HG03565 (cell line): Measurements from ENCODE around the gene SIGLEC5.

Experiments used
- ATAC-seq: cut with Tn5 transposase; IDR thresholded peaks from one replicate; pipeline ENCODE4 v1.9.1; 2021; ENCODE audit warnings: mild to moderate bottlenecking, moderate library complexity; ENCODE audit not compliant: unreplicated experiment

The SIGLEC5 gene

GRCh38 chr19:51590441-51590840, 39.8 kb downstream of the SIGLEC5 start:
- ATAC-seq: no peak

- no peak for ATAC-seq
Measured at GRCh38 chr19:51589511-51589910, 40.7 kb downstream of the SIGLEC5 start.

- no peak for ATAC-seq
Measured at GRCh38 chr19:51587264-51588191, 42.7 kb downstream of the SIGLEC5 start.

GRCh38 chr19:51586799-51587198, 43.4 kb downstream of the SIGLEC5 start:
- no peak for ATAC-seq

- no peak for ATAC-seq
Measured at GRCh38 chr19:51586103-51586728, 44.0 kb downstream of the SIGLEC5 start.

- peak; percentile 81 for ATAC-seq
Measured at GRCh38 chr19:51576850-51577249, 53.4 kb downstream of the SIGLEC5 start.

- ATAC-seq: no peak
Measured at GRCh38 chr19:51573331-51573730, 56.9 kb downstream of the SIGLEC5 start.

- no peak for ATAC-seq
Measured at GRCh38 chr19:51572908-51573307, 57.3 kb downstream of the SIGLEC5 start.

- no peak for ATAC-seq
Measured at GRCh38 chr19:51572410-51572809, 57.8 kb downstream of the SIGLEC5 start.

GRCh38 chr19:51571599-51571998, 58.6 kb downstream of the SIGLEC5 start:
- ATAC-seq: no peak

- peak; percentile 89 for ATAC-seq
Measured at GRCh38 chr19:51570962-51571575, 59.1 kb downstream of the SIGLEC5 start, which contains the start of gene ZNF175. Gene ZNF175, plus strand, starts transcription at chr19:51571283. Its CDS starts 2,047 bp downstream, at chr19:51573330.

- ATAC-seq: no peak
Measured at GRCh38 chr19:51568456-51568855, 61.7 kb downstream of the SIGLEC5 start.

GRCh38 chr19:51567583-51567982, 62.6 kb downstream of the SIGLEC5 start:
- ATAC-seq: no peak

GRCh38 chr19:51566489-51567100, 63.6 kb downstream of the SIGLEC5 start:
- no peak for ATAC-seq

GRCh38 chr19:51565583-51565982, 64.6 kb downstream of the SIGLEC5 start:
- no peak for ATAC-seq

GRCh38 chr19:51564791-51565190, 65.4 kb downstream of the SIGLEC5 start:
- no peak for ATAC-seq
